ENCODE data around the gene SLC27A3. TPM values are rescaled to one million over a fixed set of nuclear protein-coding genes. Genes with fewer than 3 reads are reported as not detected.

Gene SLC27A3
- total and polyA plus RNA-seq, 10 of the 15 experiments (the other 5 are each of a cell fraction or from before 2014, with no cell fraction given): 2.6 to 18.1 (median 8.3) TPM

- no peak for TF ChIP-seq KAT2A (conservative IDR thresholded peaks at IDR 0.05; ENCODE audit: control insufficient read depth, low read depth, low read length)
- TF ChIP-seq RAD51 (IDR thresholded peaks at IDR 0.05): peak; percentile 48
- TF ChIP-seq ZBTB4 (CRISPR knock-in tag; IDR thresholded peaks at IDR 0.05): no peak
- TF ChIP-seq NFYB (IDR thresholded peaks at IDR 0.05; ENCODE audit: insufficient read depth, low read depth, low read length): 0 out of 2 replicates have a peak, but pooled peaks have one; percentile 39
- TF ChIP-seq PKNOX1 (IDR thresholded peaks at IDR 0.05): peak; percentile 86
- peak in 1 of 2 experiments; percentile 58; a peak in 2 of 4 replicates for TF ChIP-seq ETV6 (conservative IDR thresholded peaks at IDR 0.05 in 1 of 2, IDR thresholded peaks at IDR 0.05 in 1 of 2; ENCODE audit: borderline replicate concordance in 1 of 2, low read depth in 1 of 2)
- TF ChIP-seq IKZF1 (conservative IDR thresholded peaks at IDR 0.05): peak; percentile 84
- no peak for TF ChIP-seq TARDBP (IDR thresholded peaks at IDR 0.05; ENCODE audit: borderline replicate concordance)
- TF ChIP-seq MAX (IDR thresholded peaks at IDR 0.05; ENCODE audit: low read depth, low read length): no peak
- no peak for TF ChIP-seq SREBF1 (IDR thresholded peaks at IDR 0.05; ENCODE audit: low read length)
- no peak for TF ChIP-seq USF2 (IDR thresholded peaks at IDR 0.05; ENCODE audit: borderline replicate concordance, low read depth, low read length)
- no peak for TF ChIP-seq ZZZ3 (IDR thresholded peaks at IDR 0.05; ENCODE audit: control insufficient read depth, insufficient read length, low read depth)
- no peak for TF ChIP-seq BRCA1 (IDR thresholded peaks at IDR 0.05; ENCODE audit: low read depth, low read length)
- peak; percentile 91 for TF ChIP-seq RELB (IDR thresholded peaks at IDR 0.05; ENCODE audit: low read depth)
- TF ChIP-seq PRDM15 (CRISPR knock-in tag; IDR thresholded peaks at IDR 0.05): no peak
- no peak for TF ChIP-seq SMAD5 (IDR thresholded peaks at IDR 0.05; ENCODE audit: low read depth)
- TF ChIP-seq IRF4 (IDR thresholded peaks at IDR 0.05; ENCODE audit: low read depth, low read length): peak; percentile 99
- no peak for TF ChIP-seq KDM1A (IDR thresholded peaks at IDR 0.05; ENCODE audit: borderline replicate concordance)
- TF ChIP-seq NFXL1 (IDR thresholded peaks at IDR 0.05; ENCODE audit: borderline replicate concordance): no peak
Observed at GRCh38 chr1:153805042-153805745, 30.0 kb downstream of the SLC27A3 start (continued).

All from GM12878 (cell line).